GM20431 (cell line): ENCODE data around the gene HS3ST3A1.

Source experiments
- in situ Hi-C: fragments of 300-500 bp; cut with MseI, MboI; formaldehyde crosslinking; loops from one replicate; pipeline ENCODE4 v1.15.0; 2020; ENCODE audit warnings: low sequenced_read_pairs; ENCODE audit not compliant: unreplicated experiment

HS3ST3A1 gene

GRCh38 chr17:13601776-13602551 is at the start of gene HS3ST3A1:
Gene HS3ST3A1, minus strand, starts transcription at chr17:13601929. Its CDS starts 800 bp downstream, at chr17:13601129.
- in situ Hi-C loops: no loop called here

- in situ Hi-C loops: no loop called here
Observed at GRCh38 chr17:13650096-13650675, 48.5 kb upstream of the HS3ST3A1 start.

GRCh38 chr17:13647543-13648021 is 45.9 kb upstream of the HS3ST3A1 start:
- in situ Hi-C loops: no loop called here

GRCh38 chr17:13646969-13647542 is 45.3 kb upstream of the HS3ST3A1 start:
- in situ Hi-C loops: no loop called here

GRCh38 chr17:13646411-13646810 is 44.7 kb upstream of the HS3ST3A1 start:
- in situ Hi-C loops: no loop called here

- in situ Hi-C loops: no loop called here
Observed at GRCh38 chr17:13643180-13643579, 41.5 kb upstream of the HS3ST3A1 start.

- in situ Hi-C loops: no loop called here
Observed at GRCh38 chr17:13642188-13642587, 40.5 kb upstream of the HS3ST3A1 start.

GRCh38 chr17:13640551-13640950 is 38.8 kb upstream of the HS3ST3A1 start:
- in situ Hi-C loops: no loop called here

- in situ Hi-C loops: no loop called here
Observed at GRCh38 chr17:13638855-13639458, 37.2 kb upstream of the HS3ST3A1 start.

- in situ Hi-C loops: no loop called here
Observed at GRCh38 chr17:13636951-13637350, 35.2 kb upstream of the HS3ST3A1 start.

GRCh38 chr17:13635951-13636350 is 34.2 kb upstream of the HS3ST3A1 start:
- in situ Hi-C loops: no loop called here

- in situ Hi-C loops: no loop called here
Observed at GRCh38 chr17:13634021-13634420, 32.3 kb upstream of the HS3ST3A1 start.

GRCh38 chr17:13631529-13631928 is 29.8 kb upstream of the HS3ST3A1 start:
- in situ Hi-C loops: no loop called here

GRCh38 chr17:13626703-13627102 is 25.0 kb upstream of the HS3ST3A1 start:
- in situ Hi-C loops: no loop called here

- in situ Hi-C loops: no loop called here
Observed at GRCh38 chr17:13619462-13619861, 17.7 kb upstream of the HS3ST3A1 start.

GRCh38 chr17:13616031-13616430 is 14.3 kb upstream of the HS3ST3A1 start:
- in situ Hi-C loops: no loop called here

GRCh38 chr17:13609941-13610340 is 8.2 kb upstream of the HS3ST3A1 start:
- in situ Hi-C loops: no loop called here

- in situ Hi-C loops: no loop called here
Observed at GRCh38 chr17:13601322-13601775, 380 bp downstream of the HS3ST3A1 start.

GRCh38 chr17:13600475-13601321 is 1.0 kb downstream of the HS3ST3A1 start:
- in situ Hi-C loops: no loop called here

- in situ Hi-C loops: loop anchor here (25.0 kb wide), 2 partner anchors 712 to 1337 kb away; partner anchors contain the start of gene HS3ST3B1
Observed at GRCh38 chr17:13599864-13600263, 1.9 kb downstream of the HS3ST3A1 start.
